BE2C (cell line): ENCODE measurements around the gene PLEKHM1.

Experiments
- DNase-seq: peaks from one replicate; pipeline ENCODE4 v3.0.0-alpha.2; 2020
- H3K27me3 ChIP-seq: fragments of 250-450 bp; sonication (Bioruptor Pico); 2 replicates; pipeline ENCODE4 v1.5.1; 2020; ENCODE audit warnings: mild to moderate bottlenecking
- H3K36me3 ChIP-seq: fragments of 250-450 bp; sonication (Bioruptor Pico); 2 replicates; pipeline ENCODE4 v1.5.1; 2020; ENCODE audit warnings: mild to moderate bottlenecking
- H3K4me1 ChIP-seq: fragments of 250-450 bp; sonication (Bioruptor Pico); 2 replicates; pipeline ENCODE4 v1.5.1; 2020
- H3K4me3 ChIP-seq: 2 replicates; pipeline ENCODE4 v1.5.1; 2011; ENCODE audit warnings: low read depth, low read length
- H3K9me3 ChIP-seq: fragments of 250-450 bp; sonication (Bioruptor Pico); 2 replicates; pipeline ENCODE4 v1.5.1; 2020
- TF ChIP-seq, protein P1 (sequence below): IDR thresholded peaks from 2 replicates; pipeline ENCODE4 v1.5.1; 2012; ENCODE audit warnings: mild to moderate bottlenecking, low read depth, low read length

Gene PLEKHM1

DNA sequence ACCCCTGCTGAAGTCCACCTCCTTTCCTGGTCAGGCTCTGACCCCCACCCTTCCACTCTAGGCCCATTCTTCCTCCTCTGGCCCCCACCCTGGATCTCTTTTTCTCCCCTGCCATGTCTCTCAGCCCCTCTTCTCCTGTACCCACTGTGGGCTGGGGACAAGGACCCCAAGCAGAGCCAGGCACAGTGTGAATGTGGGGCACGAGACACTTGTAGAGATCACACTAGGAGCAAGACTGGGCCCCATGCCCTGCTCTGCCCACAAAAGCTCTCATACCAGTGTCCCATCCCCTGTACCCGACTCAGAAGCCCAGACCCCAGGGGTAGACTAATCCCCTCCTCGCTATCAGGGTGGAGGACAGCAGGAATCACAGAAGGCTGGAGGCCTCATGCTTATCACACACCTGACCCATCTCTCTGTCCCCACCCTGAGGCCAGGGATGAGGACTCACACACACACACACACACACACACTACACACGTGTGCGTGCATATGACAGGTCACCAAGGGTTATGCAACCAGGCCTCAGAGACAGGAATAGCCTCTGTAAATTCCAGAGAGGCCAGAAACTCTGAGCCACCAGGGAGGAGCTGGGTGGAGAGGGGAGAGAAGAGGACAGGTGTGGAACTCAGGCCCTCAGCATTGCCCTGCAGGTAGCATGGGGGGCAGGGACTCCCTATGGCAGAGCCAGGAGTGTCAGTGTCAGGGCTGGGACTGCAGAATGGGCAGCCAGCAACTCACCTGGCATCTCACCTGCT lies 79.0 kb downstream of the PLEKHM1 start:
- no peak for DNase-seq
- Histone ChIP-seq H3K4me3 (no peak overlapping the region), H3K36me3 (no peaks in the 10 kb centered on the region), H3K9me3 (no peaks in the 10 kb centered on the region), H3K27me3 (no peaks in the 10 kb centered on the region), H3K4me1 (peaks cover 4% of the 10 kb centered on the region; the same call in 1 of the 2 replicates)
- TF ChIP-seq, protein P1, sequence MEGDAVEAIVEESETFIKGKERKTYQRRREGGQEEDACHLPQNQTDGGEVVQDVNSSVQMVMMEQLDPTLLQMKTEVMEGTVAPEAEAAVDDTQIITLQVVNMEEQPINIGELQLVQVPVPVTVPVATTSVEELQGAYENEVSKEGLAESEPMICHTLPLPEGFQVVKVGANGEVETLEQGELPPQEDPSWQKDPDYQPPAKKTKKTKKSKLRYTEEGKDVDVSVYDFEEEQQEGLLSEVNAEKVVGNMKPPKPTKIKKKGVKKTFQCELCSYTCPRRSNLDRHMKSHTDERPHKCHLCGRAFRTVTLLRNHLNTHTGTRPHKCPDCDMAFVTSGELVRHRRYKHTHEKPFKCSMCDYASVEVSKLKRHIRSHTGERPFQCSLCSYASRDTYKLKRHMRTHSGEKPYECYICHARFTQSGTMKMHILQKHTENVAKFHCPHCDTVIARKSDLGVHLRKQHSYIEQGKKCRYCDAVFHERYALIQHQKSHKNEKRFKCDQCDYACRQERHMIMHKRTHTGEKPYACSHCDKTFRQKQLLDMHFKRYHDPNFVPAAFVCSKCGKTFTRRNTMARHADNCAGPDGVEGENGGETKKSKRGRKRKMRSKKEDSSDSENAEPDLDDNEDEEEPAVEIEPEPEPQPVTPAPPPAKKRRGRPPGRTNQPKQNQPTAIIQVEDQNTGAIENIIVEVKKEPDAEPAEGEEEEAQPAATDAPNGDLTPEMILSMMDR, result no peak

DNA sequence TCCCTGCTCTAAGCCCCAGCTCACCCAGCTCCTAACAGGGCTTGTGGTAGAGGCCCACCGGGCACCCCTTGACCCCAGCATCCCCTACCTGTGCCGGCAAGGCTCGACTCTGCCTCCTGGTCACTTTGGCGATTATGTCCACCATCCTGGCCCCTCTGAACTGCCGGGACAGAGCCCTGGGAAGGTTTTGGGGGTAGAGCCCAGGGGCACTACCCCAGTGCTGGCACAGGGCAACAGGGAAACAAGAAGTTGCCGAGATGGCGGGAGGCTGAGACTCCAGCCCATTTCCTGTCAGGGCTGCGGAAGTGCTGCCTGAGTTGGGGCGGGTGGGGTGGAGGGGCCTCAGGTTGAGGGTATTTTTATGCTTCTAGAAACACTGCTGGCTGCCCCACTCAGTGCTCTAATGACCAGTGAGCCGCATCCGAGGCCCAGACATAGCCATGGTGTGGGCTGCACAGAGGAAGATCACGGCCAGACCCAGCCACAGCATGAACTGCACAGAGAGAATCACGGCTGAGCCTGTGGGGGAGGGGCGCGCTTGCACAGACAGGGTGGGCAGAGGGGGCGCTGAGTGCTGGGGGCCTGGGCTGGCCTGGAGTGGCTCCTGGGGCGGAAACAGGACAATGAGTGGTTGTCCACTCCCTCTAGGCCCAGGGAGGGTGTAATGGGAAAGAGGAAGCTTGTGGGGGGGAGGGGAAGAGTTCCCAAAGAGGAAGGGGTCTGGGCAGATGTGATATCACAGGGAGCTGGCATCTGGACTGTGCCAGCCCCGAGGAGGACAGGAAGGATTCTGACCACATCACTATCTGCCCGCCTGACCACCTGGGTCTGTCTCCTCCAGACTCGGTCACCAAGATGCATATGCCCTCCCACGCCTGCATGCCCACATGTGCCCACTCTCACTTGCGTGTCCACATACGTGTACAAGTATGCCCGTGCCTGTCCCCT lies 80.1 kb downstream of the PLEKHM1 start:
- Histone ChIP-seq H3K4me1 (peaks cover 4% of the 10 kb centered on the region; the same call in 1 of the 2 replicates), H3K36me3 (no peaks in the 10 kb centered on the region), H3K9me3 (no peaks in the 10 kb centered on the region), H3K27me3 (no peaks in the 10 kb centered on the region), H3K4me3 (no peak overlapping the region)
- TF ChIP-seq, protein P1, result no peak
- no peak for DNase-seq

DNA sequence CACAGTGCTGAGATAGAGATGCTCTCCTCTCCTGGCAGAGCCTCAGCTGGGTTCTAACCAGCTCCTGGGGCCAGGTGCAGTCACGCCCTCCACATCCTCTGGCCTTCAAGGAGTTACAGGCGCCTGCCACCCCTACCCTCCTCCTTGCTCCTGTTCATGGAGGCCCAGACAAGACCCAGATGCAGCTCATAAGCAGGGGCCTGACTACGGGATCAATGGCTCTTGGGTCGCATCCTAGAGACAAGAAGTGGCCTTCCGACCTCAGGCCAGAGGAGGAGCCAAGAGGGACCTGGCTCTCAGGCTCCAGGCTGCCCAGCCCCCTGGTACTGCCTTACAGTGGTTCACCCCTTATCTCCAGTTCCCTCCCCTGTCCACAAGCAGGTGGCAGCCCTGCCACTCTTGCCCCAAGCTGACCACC lies 80.9 kb downstream of the PLEKHM1 start:
- no peaks in the 10 kb centered on the region for H3K9me3 ChIP-seq

DNA sequence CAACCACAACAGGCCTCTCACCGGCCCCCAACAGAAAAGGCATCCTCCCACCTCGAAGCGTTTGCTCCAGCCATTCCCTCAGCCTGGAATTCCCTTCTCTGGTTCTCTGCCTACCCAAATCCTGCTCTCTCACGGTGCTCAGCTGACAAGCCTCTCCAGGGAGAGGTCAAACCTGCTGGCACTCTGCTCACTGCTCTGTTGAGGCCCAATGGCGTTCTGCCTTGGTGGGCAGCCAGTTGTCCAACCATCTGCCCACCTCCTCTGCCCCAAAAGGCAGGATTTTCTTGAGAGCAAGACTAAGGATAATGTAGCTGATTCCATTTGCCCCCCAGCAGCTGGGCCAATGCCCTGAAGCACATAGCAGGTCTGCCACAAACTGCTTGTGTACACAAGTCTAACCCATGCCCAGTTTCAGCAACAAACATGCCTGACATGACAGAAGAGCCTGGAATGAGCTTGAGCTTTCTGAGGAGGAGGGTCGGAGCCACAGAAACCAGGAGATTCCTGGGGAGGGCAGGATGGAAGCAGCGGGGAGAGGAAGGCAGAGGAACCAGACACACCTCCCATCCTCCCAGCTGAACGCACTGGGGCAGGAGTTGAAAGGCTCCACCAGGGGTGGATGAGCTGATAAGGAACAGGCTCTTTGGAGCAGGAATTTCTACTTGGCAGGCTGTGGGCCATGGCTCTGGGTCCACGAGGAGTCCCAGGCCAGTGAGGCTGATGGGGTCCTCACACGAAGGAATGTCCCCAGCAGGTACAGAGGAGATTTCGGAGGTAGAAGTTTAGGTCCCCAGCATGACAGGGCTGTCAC lies 81.7 kb downstream of the PLEKHM1 start:
- Histone ChIP-seq H3K4me1 (peaks cover 4% of the 10 kb centered on the region; the same call in 1 of the 2 replicates), H3K27me3 (no peaks in the 10 kb centered on the region), H3K9me3 (no peaks in the 10 kb centered on the region), H3K4me3 (no peak overlapping the region), H3K36me3 (no peaks in the 10 kb centered on the region)
- TF ChIP-seq, protein P1, result no peak
- DNase-seq, result no peak

More for the DNA sequence above, 80.9 kb downstream of the PLEKHM1 start:
- DNase-seq, result no peak
- no peak overlapping the region for H3K4me3 ChIP-seq
- TF ChIP-seq, protein P1, result no peak
- no peaks in the 10 kb centered on the region for H3K27me3 ChIP-seq
- H3K36me3 ChIP-seq, result no peaks in the 10 kb centered on the region
- peaks cover 4% of the 10 kb centered on the region; the same call in 1 of the 2 replicates for H3K4me1 ChIP-seq

DNA sequence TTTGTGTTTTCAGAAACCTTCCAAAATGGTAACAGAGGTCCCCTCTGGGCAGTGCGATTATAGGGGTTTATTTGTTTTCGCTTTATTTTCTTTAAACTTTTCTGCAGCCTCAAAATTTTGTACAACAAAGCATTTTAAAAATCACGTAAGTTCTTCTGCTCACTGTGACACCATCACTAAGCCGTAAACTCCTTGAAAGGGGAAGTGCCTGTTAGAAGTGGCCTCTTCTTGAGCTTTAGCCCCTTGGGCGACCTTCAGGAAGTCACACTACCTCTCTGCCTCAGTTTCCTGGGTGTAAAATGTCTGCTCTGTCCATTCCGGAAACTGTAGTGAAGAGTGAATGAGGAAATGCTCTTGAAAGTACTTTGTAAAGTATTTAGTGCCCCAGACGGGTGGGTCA lies 84.4 kb downstream of the PLEKHM1 start:
- no peaks in the 10 kb centered on the region for H3K9me3 ChIP-seq
- H3K27me3 ChIP-seq, result no peaks in the 10 kb centered on the region
- H3K4me3 ChIP-seq, result peak overlapping the region; percentile 59
- DNase-seq, result no peak
- TF ChIP-seq, protein P1, result no peak
- no peaks in the 10 kb centered on the region for H3K36me3 ChIP-seq
- H3K4me1 ChIP-seq, result peaks cover 4% of the 10 kb centered on the region; the same call in 1 of the 2 replicates
